GM21360 (cell line): ENCODE measurements around the gene FRS2.

Experiments used
- ATAC-seq: cut with Tn5 transposase; IDR thresholded peaks from one replicate; pipeline ENCODE4 v1.9.1; 2021; ENCODE audit warnings: mild to moderate bottlenecking, moderate library complexity; ENCODE audit not compliant: unreplicated experiment

FRS2 gene

GRCh38 chr12:69524755-69525469 is 54.7 kb downstream of the FRS2 start:
- no peak for ATAC-seq

GRCh38 chr12:69527506-69528272 is 57.5 kb downstream of the FRS2 start:
- ATAC-seq = no peak

GRCh38 chr12:69529021-69529420 is 58.8 kb downstream of the FRS2 start:
- ATAC-seq = no peak

GRCh38 chr12:69533844-69534243 is 63.7 kb downstream of the FRS2 start:
- ATAC-seq = no peak

GRCh38 chr12:69534389-69534822 is 64.2 kb downstream of the FRS2 start:
- ATAC-seq = peak; percentile 94

- no peak for ATAC-seq
Observed at GRCh38 chr12:69540987-69541386, 70.8 kb downstream of the FRS2 start.

GRCh38 chr12:69544087-69544486 is 73.9 kb downstream of the FRS2 start:
- no peak for ATAC-seq

GRCh38 chr12:69545081-69545480 is 74.9 kb downstream of the FRS2 start:
- no peak for ATAC-seq

GRCh38 chr12:69546693-69547438 is 76.7 kb downstream of the FRS2 start:
- no peak for ATAC-seq

- no peak for ATAC-seq
Observed at GRCh38 chr12:69548687-69549086, 78.5 kb downstream of the FRS2 start.

- no peak for ATAC-seq
Observed at GRCh38 chr12:69550569-69551350, 80.6 kb downstream of the FRS2 start.

GRCh38 chr12:69553628-69554248 is 83.5 kb downstream of the FRS2 start:
- ATAC-seq = no peak

- no peak for ATAC-seq
Observed at GRCh38 chr12:69555461-69555860, 85.3 kb downstream of the FRS2 start.

GRCh38 chr12:69556383-69556782 is 86.2 kb downstream of the FRS2 start:
- ATAC-seq = no peak

GRCh38 chr12:69563166-69563762 is 93.1 kb downstream of the FRS2 start:
- ATAC-seq = no peak

- ATAC-seq = no peak
Observed at GRCh38 chr12:69566603-69567002, 96.4 kb downstream of the FRS2 start.

GRCh38 chr12:69569236-69569635 is 99.0 kb downstream of the FRS2 start:
- ATAC-seq = no peak

GRCh38 chr12:69570000-69570516 is 99.9 kb downstream of the FRS2 start:
- ATAC-seq = no peak

GRCh38 chr12:69570545-69571399 is 100.6 kb downstream of the FRS2 start:
- peak; percentile 73 for ATAC-seq
